Sigmoid colon (tissue), 7 donors: ENCODE measurements around the gene NPAS2. TPM values are rescaled to one million over a fixed set of nuclear protein-coding genes. Genes with fewer than 3 reads are reported as not detected.

ENCODE experiments used
- DNase-seq: peaks from one replicate; pipeline ENCODE4 v3.0.0-alpha.2; 2019
- H3K27ac ChIP-seq, 4 donors: fragments of 200-600 bp; sonication (generic); one replicate each; pipeline ENCODE4 v1.5.1; 2016 to 2019; ENCODE audit warnings: mild to moderate bottlenecking in 1 of 4
- H3K27me3 ChIP-seq, 3 donors: fragments of 200-600 bp; sonication (generic); one replicate each; pipeline ENCODE4 v1.5.1; 2019; ENCODE audit warnings: mild to moderate bottlenecking in 1 of 3
- H3K36me3 ChIP-seq, 4 donors: fragments of 200-600 bp; sonication (generic); one replicate each; pipeline ENCODE4 v1.5.1; 2016 to 2019
- H3K4me1 ChIP-seq, 4 donors: fragments of 200-600 bp; sonication (generic); one replicate each; pipeline ENCODE4 v1.5.1; 2017 to 2019
- H3K4me3 ChIP-seq, 4 donors: fragments of 200-600 bp; sonication (generic); one replicate each; pipeline ENCODE4 v1.5.1; 2017 to 2019; ENCODE audit warnings: mild to moderate bottlenecking in 2 of 4, moderate library complexity in 1 of 4
- H3K9me3 ChIP-seq, 4 donors: fragments of 200-600 bp in 3 of 4; sonication (generic) in 3 of 4; one replicate each; pipeline versions ENCODE4 v1.5.1 to v1.6.1; 2013 to 2019
- CTCF ChIP-seq, 4 experiments: fragments of 450-650 bp in 3 of 4; fragments of 200-600 bp in 1 of 4; IDR thresholded peaks; one replicate each; pipeline ENCODE4 v1.5.1; 2016 to 2019; ENCODE audit warnings: antibody characterized with exemption in 4 of 4, mild to moderate bottlenecking in 3 of 4, moderate library complexity in 2 of 4
- EP300 ChIP-seq, 4 donors: sonication (generic); formaldehyde crosslinking; IDR thresholded peaks; one replicate each; pipeline ENCODE4 v1.6.1; 2017; ENCODE audit warnings: antibody characterized with exemption in 4 of 4
- POLR2A ChIP-seq, 2 donors: fragments of 450-650 bp; IDR thresholded peaks; one replicate each; pipeline ENCODE4 v1.6.1; 2016; ENCODE audit warnings: antibody characterized with exemption in 2 of 2, mild to moderate bottlenecking in 2 of 2, moderate library complexity in 2 of 2
- POLR2AphosphoS5 ChIP-seq, 4 donors: sonication (generic); formaldehyde crosslinking; IDR thresholded peaks; one replicate each; pipeline ENCODE4 v1.6.1; 2017; ENCODE audit warnings: antibody characterized with exemption in 4 of 4
- WGBS, 2 donors: extraction: QIAGEN DNeasy Blood & Tissue Kit; methylation state at CpG; one replicate each; pipeline ENCODE4 v1.1.7; 2013; 5-methylcytosine and 5-hydroxymethylcytosine counted together
- intact Hi-C: fragments of 100-400 bp; cut with DNase I; formaldehyde crosslinking; loops from one replicate; pipeline ENCODE4 v1.15.1; 2023
- polyA plus RNA-seq, 3 donors: library from polyadenylated mRNA; stranded (reverse); fragments of 200-250 nt; gene quantifications; one replicate each; pipeline ENCODE4 v1.2.3, GENCODE V29; 2013
- total RNA-seq, 4 donors: library from RNA; depleted of rRNA; stranded (reverse); fragments of >200 nt; gene quantifications; one replicate each; pipeline ENCODE4 v1.1.0, GENCODE V29; 2016
- donor health status: healthy with polysubstance abuse.
- donor health status: Bipolar disorder and iron deficiency.
- donor health status: healthy.

The NPAS2 gene
- total and polyA plus RNA-seq, 7 donors = 14.2 to 53.9 (median 23.2) TPM

- whole genome bisulfite sequencing, 2 donors = 93 to 96% methylated on average over 17 of the region's 17 CpGs
- Histone ChIP-seq H3K27me3 (no peaks in the 10 kb centered on the region), H3K27ac (no peak overlapping the region), H3K36me3 (peaks cover 0 to 29% (median 0%) of the 10 kb centered on the region in 4 donors), H3K4me3 (no peak overlapping the region), H3K4me1 (no peaks in the 10 kb centered on the region), H3K9me3 (no peaks in the 10 kb centered on the region)
- intact Hi-C loops = no loop called here
- no peak for DNase-seq
- no peak for TF ChIP-seq POLR2A (IDR thresholded peaks at IDR 0.05)
- TF ChIP-seq CTCF (IDR thresholded peaks at IDR 0.05) = no peak
- no peak for TF ChIP-seq EP300 (IDR thresholded peaks at IDR 0.05)
- TF ChIP-seq POLR2AphosphoS5 (IDR thresholded peaks at IDR 0.05) = no peak
Measured at GRCh38 chr2:100993294-100993693, 173.4 kb downstream of the NPAS2 start.

- no peak overlapping the region for H3K27ac ChIP-seq
- 93 to 95% methylated on average over 28 of the region's 28 CpGs for WGBS, 2 donors
- H3K9me3 ChIP-seq = no peaks in the 10 kb centered on the region
- no peaks in the 10 kb centered on the region for H3K4me1 ChIP-seq
- intact Hi-C loops = no loop called here
- H3K4me3 ChIP-seq = no peak overlapping the region
- no peak for TF ChIP-seq POLR2AphosphoS5 (IDR thresholded peaks at IDR 0.05)
- TF ChIP-seq EP300 (IDR thresholded peaks at IDR 0.05) = no peak
- no peak for DNase-seq
- no peaks in the 10 kb centered on the region for H3K27me3 ChIP-seq
- H3K36me3 ChIP-seq = peaks cover 0 to 28% (median 0%) of the 10 kb centered on the region in 4 donors
Measured at GRCh38 chr2:100995309-100996075, 175.6 kb downstream of the NPAS2 start.

GRCh38 chr2:100997509-100998234 is 177.7 kb downstream of the NPAS2 start:
- Histone ChIP-seq H3K27me3 (no peaks in the 10 kb centered on the region), H3K4me3 (no peak overlapping the region), H3K27ac (no peak overlapping the region), H3K4me1 (peaks cover 0 to 9% (median 6%) of the 10 kb centered on the region in 4 donors), H3K9me3 (no peaks in the 10 kb centered on the region), H3K36me3 (peaks cover 0 to 28% (median 0%) of the 10 kb centered on the region in 4 donors)
- intact Hi-C loops = no loop called here
- WGBS, 2 donors = 92 to 95% methylated on average over 5 of the region's 5 CpGs
- TF ChIP-seq POLR2A (IDR thresholded peaks at IDR 0.05) (no peak), POLR2AphosphoS5 (IDR thresholded peaks at IDR 0.05) (no peak), CTCF (IDR thresholded peaks at IDR 0.05) (no peak), EP300 (IDR thresholded peaks at IDR 0.05) (no peak)
- DNase-seq = no peak

- intact Hi-C loops = no loop called here
- Histone ChIP-seq H3K27ac (no peak overlapping the region), H3K4me3 (no peak overlapping the region), H3K36me3 (peaks cover 0 to 26% (median 0%) of the 10 kb centered on the region in 4 donors), H3K9me3 (no peaks in the 10 kb centered on the region), H3K27me3 (no peaks in the 10 kb centered on the region), H3K4me1 (peaks cover 0 to 15% (median 10%) of the 10 kb centered on the region in 4 donors)
- 64 to 75% methylated on average over 6 of the region's 6 CpGs for WGBS, 2 donors
- no peak for DNase-seq
- no peak for TF ChIP-seq POLR2A (IDR thresholded peaks at IDR 0.05)
Measured at GRCh38 chr2:100998235-100998573, 178.3 kb downstream of the NPAS2 start.

GRCh38 chr2:100999995-101000394 is 180.1 kb downstream of the NPAS2 start:
- Histone ChIP-seq H3K9me3 (no peaks in the 10 kb centered on the region), H3K27me3 (no peaks in the 10 kb centered on the region), H3K4me1 (peaks cover 0 to 33% (median 24%) of the 10 kb centered on the region in 4 donors), H3K4me3 (no peak overlapping the region), H3K36me3 (peaks cover 10 to 26% (median 13%) of the 10 kb centered on the region in 4 donors), H3K27ac (no peak overlapping the region)
- 91 to 92% methylated on average over 2 of the region's 2 CpGs for WGBS, 2 donors
- intact Hi-C loops = no loop called here
- no peak for DNase-seq
- TF ChIP-seq CTCF (IDR thresholded peaks at IDR 0.05) = no peak
- TF ChIP-seq POLR2AphosphoS5 (IDR thresholded peaks at IDR 0.05) = no peak
- no peak for TF ChIP-seq EP300 (IDR thresholded peaks at IDR 0.05)
- TF ChIP-seq POLR2A (IDR thresholded peaks at IDR 0.05) = no peak
